ENCODE data around the gene NF2. TPM values are rescaled to one million over a fixed set of nuclear protein-coding genes. Genes with fewer than 3 reads are reported as not detected.

The NF2 gene
- total and polyA plus RNA-seq, 2 experiments from 2014 or later: 14.4 to 54.5 TPM

GRCh38 chr22:29722151-29722550, 118.7 kb downstream of the NF2 start (continued):
- TF ChIP-seq CTCF (conservative IDR thresholded peaks at IDR 0.05; ENCODE audit: low read depth in 2 of 2) (no peak), POLR2AphosphoS5 (IDR thresholded peaks at IDR 0.05; ENCODE audit: low read depth) (no peak)

DNA sequence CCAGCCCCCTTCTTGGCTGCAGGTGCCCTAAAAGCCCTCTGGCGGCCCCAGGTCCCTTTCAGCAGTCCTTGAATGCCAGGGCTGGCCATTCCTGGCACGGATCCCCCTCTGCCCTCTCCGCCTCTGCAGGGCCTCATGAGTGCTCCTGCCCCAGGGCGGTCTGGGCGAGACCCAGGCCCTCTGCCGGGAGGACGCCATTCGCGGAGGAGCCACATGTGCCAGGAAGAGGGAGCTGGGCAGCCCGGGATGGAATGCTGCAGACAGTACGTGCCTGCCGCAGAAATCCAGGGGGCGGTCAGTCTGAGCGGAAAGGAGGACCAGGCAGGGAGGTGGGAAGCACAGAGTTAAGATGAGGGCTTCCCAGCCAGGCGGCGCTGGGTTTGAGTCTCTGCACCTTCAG, 119.2 kb downstream of the NF2 start:
- Mint-ChIP-seq H3K9me3 (no peaks in the 10 kb centered on the region), H3K4me3 (no peak overlapping the region), H3K27ac (no peak overlapping the region), H3K27me3 (ENCODE audit: insufficient read depth, low read depth, poor library complexity) (peaks cover 38% of the 10 kb centered on the region), H3K4me1 (peaks cover 13% of the 10 kb centered on the region; the same call in 2 of the 3 replicates), H3K36me3 (ENCODE audit: low read depth) (no peaks in the 10 kb centered on the region)
- Histone ChIP-seq H3K27me3 (ENCODE audit: insufficient read depth) (peaks cover 46% of the 10 kb centered on the region), H3K79me2 (replicated peaks; ENCODE audit: insufficient read depth) (no peaks in the 10 kb centered on the region), H3K4me3 (no peak overlapping the region), H3F3A (replicated peaks; ENCODE audit: low read depth) (peaks cover 3% of the 10 kb centered on the region; the same call in 1 of the 2 replicates), H3K4me1 (ENCODE audit: insufficient read depth) (no peaks in the 10 kb centered on the region; the same call in 1 of the 2 replicates), H3K9me2 (ENCODE audit: insufficient read depth) (no peaks in the 10 kb centered on the region), H4K20me1 (replicated peaks; ENCODE audit: insufficient read depth) (no peaks in the 10 kb centered on the region), H3K36me3 (ENCODE audit: insufficient read depth) (no peaks in the 10 kb centered on the region), H3K4me2 (no peak overlapping the region), H3K27ac (ENCODE audit: low read depth) (no peak overlapping the region), H2AFZ (no peak overlapping the region)
- ATAC-seq: no peak
- TF ChIP-seq EZH2 (IDR thresholded peaks at IDR 0.05; ENCODE audit: low read depth, unreplicated experiment) (no peak), POLR2AphosphoS5 (IDR thresholded peaks at IDR 0.05; ENCODE audit: low read depth) (no peak), ZNF331 (CRISPR knock-in tag; IDR thresholded peaks at IDR 0.05; ENCODE audit: low read depth) (no peak), NANOG (IDR thresholded peaks at IDR 0.05; ENCODE audit: borderline replicate concordance) (no peak), CREB1 (CRISPR knock-in tag; IDR thresholded peaks at IDR 0.05; ENCODE audit: low read depth) (no peak)
- DNase-seq (ENCODE audit: low spot score): peak; percentile 30

DNA sequence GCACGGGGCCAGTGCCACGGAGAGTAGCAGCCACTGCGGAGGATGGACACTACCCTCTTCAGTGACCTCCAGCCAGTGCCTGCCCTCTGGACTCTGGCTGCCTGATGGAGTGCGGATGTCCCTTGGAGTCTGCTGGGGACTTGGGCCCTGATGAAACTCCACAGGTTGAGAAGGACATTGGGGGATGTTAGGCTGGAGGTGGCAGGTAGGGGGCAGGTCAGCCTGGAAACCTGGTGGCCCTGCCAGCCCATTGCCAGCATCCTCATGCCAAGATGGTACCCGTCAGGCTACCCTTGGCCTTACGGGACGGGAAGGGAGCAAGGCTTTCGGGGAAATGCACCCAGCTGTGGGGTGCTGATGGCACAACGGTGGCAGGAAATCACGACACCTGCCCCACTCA, 120.3 kb downstream of the NF2 start:
- DNase-seq (ENCODE audit: low spot score) (no peak), ATAC-seq (no peak)
- Histone ChIP-seq H4K20me1 (replicated peaks; ENCODE audit: insufficient read depth) (no peaks in the 10 kb centered on the region), H3K4me2 (no peak overlapping the region), H3F3A (replicated peaks; ENCODE audit: low read depth) (peaks cover 3% of the 10 kb centered on the region; the same call in 1 of the 2 replicates), H3K36me3 (ENCODE audit: insufficient read depth) (no peaks in the 10 kb centered on the region), H3K79me2 (replicated peaks; ENCODE audit: insufficient read depth) (no peaks in the 10 kb centered on the region), H2AFZ (no peak overlapping the region), H3K4me3 (no peak overlapping the region), H3K27me3 (ENCODE audit: insufficient read depth) (peaks cover 35% of the 10 kb centered on the region), H3K27ac (ENCODE audit: low read depth) (no peak overlapping the region), H3K9me2 (ENCODE audit: insufficient read depth) (no peaks in the 10 kb centered on the region), H3K4me1 (ENCODE audit: insufficient read depth) (no peaks in the 10 kb centered on the region; the same call in 1 of the 2 replicates)
- Mint-ChIP-seq H3K4me3 (no peak overlapping the region), H3K27ac (no peak overlapping the region), H3K4me1 (peaks cover 13% of the 10 kb centered on the region; the same call in 2 of the 3 replicates), H3K36me3 (ENCODE audit: low read depth) (no peaks in the 10 kb centered on the region), H3K27me3 (ENCODE audit: insufficient read depth, low read depth, poor library complexity) (peaks cover 30% of the 10 kb centered on the region), H3K9me3 (no peaks in the 10 kb centered on the region)
- TF ChIP-seq REST (IDR thresholded peaks at IDR 0.05; ENCODE audit: unreplicated experiment): no peak
- TF ChIP-seq CREB1 (CRISPR knock-in tag; IDR thresholded peaks at IDR 0.05; ENCODE audit: low read depth): no peak
- TF ChIP-seq POLR2AphosphoS5 (IDR thresholded peaks at IDR 0.05; ENCODE audit: low read depth): no peak
- no peak for TF ChIP-seq EZH2 (IDR thresholded peaks at IDR 0.05; ENCODE audit: low read depth, unreplicated experiment)
- TF ChIP-seq ETS1 (IDR thresholded peaks at IDR 0.05): no peak
- no peak for TF ChIP-seq STAT1 (IDR thresholded peaks at IDR 0.05; ENCODE audit: unreplicated experiment)
- TF ChIP-seq ZNF114 (CRISPR knock-in tag; IDR thresholded peaks at IDR 0.05): no peak
- TF ChIP-seq JUNB (IDR thresholded peaks at IDR 0.05; ENCODE audit: unreplicated experiment): no peak
- TF ChIP-seq CTCF (conservative IDR thresholded peaks at IDR 0.05; ENCODE audit: low read depth in 2 of 2): peak in 1 of 2 experiments; percentile 11; a peak in 1 of 4 replicates
